HepG2 (cell line): ENCODE data around the gene SLC17A9. TPM values are rescaled to one million over a fixed set of nuclear protein-coding genes. Genes with fewer than 3 reads are reported as not detected.

Experiments used
- ARNT ChIP-seq: fragments of 450-650 bp; IDR thresholded peaks from 2 replicates; pipeline ENCODE4 v1.6.1; 2017
- CENPBD1 ChIP-seq: sonication (generic); formaldehyde crosslinking; IDR thresholded peaks from 2 replicates; pipeline ENCODE4 v1.8.0; 2022; ENCODE audit warnings: missing genetic modification reagents, low read depth, mild to moderate bottlenecking, borderline replicate concordance
- FOXA1 ChIP-seq, 2 experiments: fragments of 450-650 bp in 1 of 2; sonication (generic) in 1 of 2; formaldehyde crosslinking in 1 of 2; IDR thresholded peaks; 2 replicates each; pipeline versions ENCODE4 v1.4.0 to v1.6.1; 2016 to 2020; ENCODE audit warnings: missing genetic modification reagents in 1 of 2
- GTF3A ChIP-seq: sonication (generic); formaldehyde crosslinking; conservative IDR thresholded peaks from 2 replicates; pipeline ENCODE4 v1.4.0; 2020; ENCODE audit warnings: mild to moderate bottlenecking, missing genetic modification reagents
- KLF13 ChIP-seq: sonication (generic); formaldehyde crosslinking; IDR thresholded peaks from 2 replicates; pipeline ENCODE4 v1.4.0; 2020; ENCODE audit warnings: mild to moderate bottlenecking, missing genetic modification reagents
- MXI1 ChIP-seq: IDR thresholded peaks from 3 replicates; pipeline ENCODE4 v1.6.1; 2012; ENCODE audit warnings: low read depth, low read length, inconsistent platforms, borderline replicate concordance
- NR1H2 ChIP-seq: sonication (generic); formaldehyde crosslinking; IDR thresholded peaks from 2 replicates; pipeline ENCODE4 v1.8.1; 2022; ENCODE audit warnings: low read depth, missing genetic modification reagents, borderline replicate concordance
- PCBP1 ChIP-seq: fragments of 200-400 bp; formaldehyde crosslinking; IDR thresholded peaks from 2 replicates; pipeline ENCODE4 v1.6.1; 2017; ENCODE audit warnings: mild to moderate bottlenecking, low read depth, low read length, borderline replicate concordance
- SMARCE1 ChIP-seq: fragments of 450-650 bp; IDR thresholded peaks from 2 replicates; pipeline ENCODE4 v1.6.1; 2017; ENCODE audit warnings: borderline replicate concordance
- SNAPC4 ChIP-seq: sonication (generic); formaldehyde crosslinking; IDR thresholded peaks from 2 replicates; pipeline ENCODE4 v1.4.0; 2020; ENCODE audit warnings: mild to moderate bottlenecking, missing genetic modification reagents
- SOX6 ChIP-seq, 2 experiments: fragments of 450-650 bp in 1 of 2; sonication (generic) in 1 of 2; formaldehyde crosslinking in 1 of 2; IDR thresholded peaks; 2 replicates each; pipeline versions ENCODE4 v1.4.0 to v1.6.1; 2017 to 2020; ENCODE audit warnings: antibody characterized with exemption in 1 of 2, mild to moderate bottlenecking in 1 of 2, missing genetic modification reagents in 1 of 2
- YEATS2 ChIP-seq: sonication (generic); formaldehyde crosslinking; IDR thresholded peaks from 2 replicates; pipeline ENCODE4 v1.4.0; 2020; ENCODE audit warnings: missing genetic modification reagents, borderline replicate concordance
- ZNF773 ChIP-seq: sonication (generic); formaldehyde crosslinking; IDR thresholded peaks from 2 replicates; pipeline ENCODE4 v1.4.0; 2020; ENCODE audit warnings: missing genetic modification reagents, borderline replicate concordance
- ZSCAN21 ChIP-seq: sonication (generic); formaldehyde crosslinking; IDR thresholded peaks from 2 replicates; pipeline ENCODE4 v1.8.0; 2022; ENCODE audit warnings: mild to moderate bottlenecking, missing genetic modification reagents, moderate library complexity, borderline replicate concordance
- ZSCAN31 ChIP-seq: sonication (generic); formaldehyde crosslinking; IDR thresholded peaks from 2 replicates; pipeline ENCODE4 v1.5.0; 2020; ENCODE audit warnings: low read depth, mild to moderate bottlenecking, missing genetic modification reagents
- polyA plus RNA-seq, 8 experiments: library from polyadenylated mRNA; depleted of rRNA in 3 of 8; stranded (reverse) in 7 of 8; unstranded in 1 of 8; fragments of >200 nt; fragmentation: Illumina TruSeq in 4 of 8; extraction: Trizol in 4 of 8; gene quantifications; 2 replicates each; pipeline versions ENCODE4 v1.2.1 to v1.2.3, GENCODE V29; 2011 to 2016; ENCODE audit warnings: low read depth in 4 of 8, missing spikeins in 1 of 8, mixed read lengths in 1 of 8; ENCODE audit not compliant: insufficient read depth in 1 of 8
- total RNA-seq, 5 experiments: library from RNA; depleted of rRNA; stranded (reverse); fragments of >200 nt; fragmentation: Illumina TruSeq; extraction: Trizol; gene quantifications; 2 replicates each; pipeline ENCODE4 v1.2.3, GENCODE V29; 2016; ENCODE audit warnings: low read depth in 1 of 5
- TF ChIP-seq, protein P1 (sequence below): sonication (generic); formaldehyde crosslinking; IDR thresholded peaks from 2 replicates; pipeline ENCODE4 v1.8.0; 2023; ENCODE audit warnings: mild to moderate bottlenecking, missing genetic modification reagents
- TF ChIP-seq, protein P2 (sequence below): IDR thresholded peaks from 2 replicates; pipeline ENCODE4 v1.6.1; 2016; ENCODE audit warnings: low read depth
- TF ChIP-seq, protein P3 (sequence below): IDR thresholded peaks from 2 replicates; pipeline ENCODE4 v1.6.1; 2016; ENCODE audit warnings: missing compliant biosample characterization, missing genetic modification reagents, borderline replicate concordance

SLC17A9 gene
- total and polyA plus RNA-seq, 2 of the 13 experiments (the other 11 are each of a cell fraction or from before 2014, with no cell fraction given): 110 to 191 TPM

- TF ChIP-seq, protein P1, sequence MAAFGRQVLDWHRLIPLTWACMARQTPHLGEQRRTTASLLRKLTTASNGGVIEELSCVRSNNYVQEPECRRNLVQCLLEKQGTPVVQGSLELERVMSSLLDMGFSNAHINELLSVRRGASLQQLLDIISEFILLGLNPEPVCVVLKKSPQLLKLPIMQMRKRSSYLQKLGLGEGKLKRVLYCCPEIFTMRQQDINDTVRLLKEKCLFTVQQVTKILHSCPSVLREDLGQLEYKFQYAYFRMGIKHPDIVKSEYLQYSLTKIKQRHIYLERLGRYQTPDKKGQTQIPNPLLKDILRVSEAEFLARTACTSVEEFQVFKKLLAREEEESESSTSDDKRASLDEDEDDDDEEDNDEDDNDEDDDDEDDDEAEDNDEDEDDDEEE (CRISPR knock-in tag): peak; percentile 97
- TF ChIP-seq ZNF773 (CRISPR knock-in tag): no peak
- TF ChIP-seq FOXA1 (IDR thresholded peaks at IDR 0.05): peak; percentile 38
- peak; percentile 63 for TF ChIP-seq FOXA1 (CRISPR knock-in tag; IDR thresholded peaks at IDR 0.05)
- peak; percentile 98 for TF ChIP-seq KLF13 (CRISPR knock-in tag)
- peak; percentile 71; the same call in 2 of the 3 replicates for TF ChIP-seq MXI1
- no peak for TF ChIP-seq GTF3A (CRISPR knock-in tag)
- no peak for TF ChIP-seq SNAPC4 (CRISPR knock-in tag)
- peak; percentile 73; the same call in 1 of the 2 replicates for TF ChIP-seq ZSCAN21 (CRISPR knock-in tag)
- no peak for TF ChIP-seq SMARCE1
- TF ChIP-seq, protein P2, sequence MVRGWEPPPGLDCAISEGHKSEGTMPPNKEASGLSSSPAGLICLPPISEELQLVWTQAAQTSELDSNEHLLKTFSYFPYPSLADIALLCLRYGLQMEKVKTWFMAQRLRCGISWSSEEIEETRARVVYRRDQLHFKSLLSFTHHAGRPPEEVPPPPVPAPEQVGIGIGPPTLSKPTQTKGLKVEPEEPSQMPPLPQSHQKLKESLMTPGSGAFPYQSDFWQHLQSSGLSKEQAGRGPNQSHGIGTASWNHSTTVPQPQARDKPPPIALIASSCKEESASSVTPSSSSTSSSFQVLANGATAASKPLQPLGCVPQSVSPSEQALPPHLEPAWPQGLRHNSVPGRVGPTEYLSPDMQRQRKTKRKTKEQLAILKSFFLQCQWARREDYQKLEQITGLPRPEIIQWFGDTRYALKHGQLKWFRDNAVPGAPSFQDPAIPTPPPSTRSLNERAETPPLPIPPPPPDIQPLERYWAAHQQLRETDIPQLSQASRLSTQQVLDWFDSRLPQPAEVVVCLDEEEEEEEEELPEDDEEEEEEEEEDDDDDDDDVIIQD (CRISPR knock-in tag): no peak; the same call in 1 of the 2 replicates
- TF ChIP-seq CENPBD1 (CRISPR knock-in tag): no peak
- TF ChIP-seq ARNT: no peak
- peak; percentile 89; the same call in 1 of the 2 replicates for TF ChIP-seq PCBP1
- TF ChIP-seq ZSCAN31 (CRISPR knock-in tag): no peak; the same call in 1 of the 2 replicates
- TF ChIP-seq, protein P3, sequence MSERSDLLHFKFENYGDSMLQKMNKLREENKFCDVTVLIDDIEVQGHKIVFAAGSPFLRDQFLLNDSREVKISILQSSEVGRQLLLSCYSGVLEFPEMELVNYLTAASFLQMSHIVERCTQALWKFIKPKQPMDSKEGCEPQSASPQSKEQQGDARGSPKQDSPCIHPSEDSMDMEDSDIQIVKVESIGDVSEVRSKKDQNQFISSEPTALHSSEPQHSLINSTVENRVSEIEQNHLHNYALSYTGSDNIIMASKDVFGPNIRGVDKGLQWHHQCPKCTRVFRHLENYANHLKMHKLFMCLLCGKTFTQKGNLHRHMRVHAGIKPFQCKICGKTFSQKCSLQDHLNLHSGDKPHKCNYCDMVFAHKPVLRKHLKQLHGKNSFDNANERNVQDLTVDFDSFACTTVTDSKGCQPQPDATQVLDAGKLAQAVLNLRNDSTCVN (CRISPR knock-in tag): peak; percentile 72
- no peak for TF ChIP-seq NR1H2 (CRISPR knock-in tag)
- TF ChIP-seq YEATS2 (CRISPR knock-in tag): peak; percentile 53; the same call in 1 of the 2 replicates
- TF ChIP-seq SOX6 (IDR thresholded peaks at IDR 0.05): no peak
- 0 out of 2 replicates have a peak, but pooled peaks have one; percentile 28 for TF ChIP-seq SOX6 (CRISPR knock-in tag; IDR thresholded peaks at IDR 0.05)
These were observed 19.7 kb downstream of the SLC17A9 start (continued) for GRCh38 chr20:62971950-62972844.
